Neural cell (in vitro differentiated cells): ENCODE results near the gene DNAH8. TPM values are rescaled to one million over a fixed set of nuclear protein-coding genes. Genes with fewer than 3 reads are reported as not detected.

Source experiments
- H2AFZ ChIP-seq: fragments of 200-600, 300-800 bp; sonication (generic), shearing (Covaris generic); 2 replicates; pipeline ENCODE4 v1.6.0; 2014; ENCODE audit warnings: low read depth, mild to moderate bottlenecking, antibody characterized with exemption, low read length, moderate library complexity
- H3F3A ChIP-seq: fragments of 200-600 bp; shearing (Covaris generic); 2 replicates; pipeline ENCODE4 v1.6.1; 2016; ENCODE audit warnings: mild to moderate bottlenecking, moderate library complexity, mixed read lengths, antibody characterized with exemption, low read length; ENCODE audit not compliant: insufficient read depth, poor library complexity, severe bottlenecking
- H3K27ac ChIP-seq: fragments of 200-600, 300-800 bp; sonication (generic), shearing (Covaris generic); 2 replicates; pipeline ENCODE4 v1.5.1; 2014; ENCODE audit warnings: mild to moderate bottlenecking, low read length, moderate library complexity
- H3K27me3 ChIP-seq: fragments of 300-800, 200-600 bp; sonication (generic), shearing (Covaris generic); 2 replicates; pipeline ENCODE4 v1.6.0; 2014; ENCODE audit warnings: mild to moderate bottlenecking, low read depth, low read length, moderate library complexity; ENCODE audit not compliant: insufficient read depth
- H3K36me3 ChIP-seq: fragments of 300-800, 200-600 bp; sonication (generic), shearing (Covaris generic); 2 replicates; pipeline ENCODE4 v1.5.1; 2014; ENCODE audit warnings: mild to moderate bottlenecking, antibody characterized with exemption, low read length, moderate library complexity; ENCODE audit not compliant: insufficient read depth
- H3K4me2 ChIP-seq: fragments of 300-800, 200-600 bp; sonication (generic), shearing (Covaris generic); 2 replicates; pipeline ENCODE4 v1.6.0; 2014; ENCODE audit warnings: mild to moderate bottlenecking, low read length
- H3K4me3 ChIP-seq: fragments of 300-800, 200-600 bp; sonication (generic), shearing (Covaris generic); 2 replicates; pipeline ENCODE4 v1.5.1; 2014; ENCODE audit warnings: mild to moderate bottlenecking, low read length, moderate library complexity
- H3K79me2 ChIP-seq: fragments of 200-600 bp; shearing (Covaris generic); replicated peaks from 2 replicates; pipeline ENCODE4 v1.6.0; 2014; ENCODE audit warnings: mild to moderate bottlenecking, low read length, moderate library complexity; ENCODE audit not compliant: insufficient read depth
- H3K9ac ChIP-seq: fragments of 300-800, 200-600 bp; sonication (generic), shearing (Covaris generic); 2 replicates; pipeline ENCODE4 v1.6.1; 2016; ENCODE audit warnings: mild to moderate bottlenecking, low read length, mixed read lengths
- H3K9me2 ChIP-seq: fragments of 200-600 bp; shearing (Covaris generic); 2 replicates; pipeline ENCODE4 v1.6.1; 2016; ENCODE audit warnings: mild to moderate bottlenecking, low read length, mixed read lengths; ENCODE audit not compliant: insufficient read depth
- H3K9me3 ChIP-seq: fragments of 200-600, 300-800 bp; sonication (generic), shearing (Covaris generic); 2 replicates; pipeline ENCODE4 v1.6.1; 2016; ENCODE audit warnings: mild to moderate bottlenecking, mixed run types, low read length, moderate library complexity, mixed read lengths
- H4K20me1 ChIP-seq: fragments of 200-600 bp; shearing (Covaris generic); 2 replicates; pipeline ENCODE4 v1.6.1; 2016; ENCODE audit warnings: mild to moderate bottlenecking, mixed run types; ENCODE audit not compliant: insufficient read depth
- EP300 ChIP-seq: fragments of 450-650 bp; conservative IDR thresholded peaks from 2 replicates; pipeline ENCODE4 v1.6.1; 2014; ENCODE audit warnings: antibody characterized with exemption, mild to moderate bottlenecking, moderate library complexity; ENCODE audit not compliant: poor library complexity, severe bottlenecking
- EZH2 ChIP-seq: fragments of 200-600, 300-800 bp; shearing (Covaris generic), sonication (generic); IDR thresholded peaks from 2 replicates; pipeline ENCODE4 v1.6.1; 2014; ENCODE audit warnings: antibody characterized with exemption, low read length, borderline replicate concordance, mild to moderate bottlenecking; ENCODE audit not compliant: insufficient read depth, poor library complexity, severe bottlenecking
- MXI1 ChIP-seq: fragments of 450-650 bp; conservative IDR thresholded peaks from 2 replicates; pipeline ENCODE4 v1.6.1; 2014; ENCODE audit warnings: antibody characterized with exemption, mild to moderate bottlenecking; ENCODE audit not compliant: poor library complexity, severe bottlenecking
- POLR2AphosphoS5 ChIP-seq: IDR thresholded peaks from 2 replicates; pipeline ENCODE4 v1.6.1; 2012
- RAD21 ChIP-seq: fragments of 450-650 bp; conservative IDR thresholded peaks from 2 replicates; pipeline ENCODE4 v1.6.1; 2014; ENCODE audit warnings: antibody characterized with exemption, mild to moderate bottlenecking, moderate library complexity
- REST ChIP-seq: IDR thresholded peaks from 2 replicates; pipeline ENCODE4 v1.6.1; 2012; ENCODE audit warnings: borderline replicate concordance
- SMC3 ChIP-seq: fragments of 450-650 bp; conservative IDR thresholded peaks from 2 replicates; pipeline ENCODE4 v1.6.1; 2014; ENCODE audit warnings: antibody characterized with exemption, mild to moderate bottlenecking, moderate library complexity; ENCODE audit not compliant: poor library complexity
- TAF1 ChIP-seq: IDR thresholded peaks from 2 replicates; pipeline ENCODE4 v1.6.1; 2012; ENCODE audit warnings: low read depth
- polyA plus RNA-seq: library from polyadenylated mRNA; depleted of rRNA; stranded (reverse); fragments of >200 nt; gene quantifications from 2 replicates; pipeline ENCODE4 v1.2.3, GENCODE V29; 2014
- TF ChIP-seq, protein P1 (sequence below): fragments of 450-650 bp; IDR thresholded peaks from 2 replicates; pipeline ENCODE4 v1.5.1; 2014; ENCODE audit warnings: antibody characterized with exemption, mild to moderate bottlenecking, moderate library complexity; ENCODE audit not compliant: poor library complexity, severe bottlenecking

DNAH8 gene
- polyA plus RNA-seq, 1 donor from 2014 or later = 0.07 TPM

- TF ChIP-seq RAD21 (no peak), TAF1 (no peak), EP300 (no peak)
- TF ChIP-seq, protein P1, sequence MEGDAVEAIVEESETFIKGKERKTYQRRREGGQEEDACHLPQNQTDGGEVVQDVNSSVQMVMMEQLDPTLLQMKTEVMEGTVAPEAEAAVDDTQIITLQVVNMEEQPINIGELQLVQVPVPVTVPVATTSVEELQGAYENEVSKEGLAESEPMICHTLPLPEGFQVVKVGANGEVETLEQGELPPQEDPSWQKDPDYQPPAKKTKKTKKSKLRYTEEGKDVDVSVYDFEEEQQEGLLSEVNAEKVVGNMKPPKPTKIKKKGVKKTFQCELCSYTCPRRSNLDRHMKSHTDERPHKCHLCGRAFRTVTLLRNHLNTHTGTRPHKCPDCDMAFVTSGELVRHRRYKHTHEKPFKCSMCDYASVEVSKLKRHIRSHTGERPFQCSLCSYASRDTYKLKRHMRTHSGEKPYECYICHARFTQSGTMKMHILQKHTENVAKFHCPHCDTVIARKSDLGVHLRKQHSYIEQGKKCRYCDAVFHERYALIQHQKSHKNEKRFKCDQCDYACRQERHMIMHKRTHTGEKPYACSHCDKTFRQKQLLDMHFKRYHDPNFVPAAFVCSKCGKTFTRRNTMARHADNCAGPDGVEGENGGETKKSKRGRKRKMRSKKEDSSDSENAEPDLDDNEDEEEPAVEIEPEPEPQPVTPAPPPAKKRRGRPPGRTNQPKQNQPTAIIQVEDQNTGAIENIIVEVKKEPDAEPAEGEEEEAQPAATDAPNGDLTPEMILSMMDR = no peak
- H3K4me2 ChIP-seq = no peak overlapping the region
- no peak overlapping the region for H2AFZ ChIP-seq
- no peaks in the 10 kb centered on the region for H3K9me3 ChIP-seq
- H3F3A ChIP-seq = no peaks in the 10 kb centered on the region
- H3K36me3 ChIP-seq = no peaks in the 10 kb centered on the region
- H3K9me2 ChIP-seq = no peaks in the 10 kb centered on the region
- H4K20me1 ChIP-seq = no peaks in the 10 kb centered on the region
- no peak overlapping the region for H3K27ac ChIP-seq
- no peaks in the 10 kb centered on the region for H3K79me2 ChIP-seq
- no peaks in the 10 kb centered on the region for H3K27me3 ChIP-seq
- no peak overlapping the region for H3K9ac ChIP-seq
- H3K4me3 ChIP-seq = no peak overlapping the region
These were observed 260.5 kb downstream of the DNAH8 start for GRCh38 chr6:38975621-38976049.

DNA sequence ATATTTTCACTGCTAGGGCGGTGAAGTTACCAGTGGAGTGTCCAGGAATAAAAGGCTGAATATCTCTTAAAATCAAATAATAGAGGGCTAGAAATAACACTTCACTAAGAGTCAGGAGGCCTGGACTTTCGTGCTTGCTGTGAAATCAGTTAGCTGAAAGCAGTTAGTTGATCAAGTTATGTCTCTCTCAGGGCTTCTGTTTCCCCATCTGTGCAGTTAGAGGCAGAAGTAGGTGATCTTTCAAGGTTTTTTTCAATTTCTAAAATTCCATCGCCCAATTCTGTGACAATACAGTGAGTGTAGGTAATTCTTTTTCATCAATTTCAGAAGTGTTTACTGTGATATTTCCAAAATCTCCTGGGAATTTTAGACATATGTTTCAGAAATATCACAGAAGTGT, 260.9 kb downstream of the DNAH8 start:
- H3K9ac ChIP-seq = no peak overlapping the region
- H3K36me3 ChIP-seq = no peaks in the 10 kb centered on the region
- no peaks in the 10 kb centered on the region for H3K79me2 ChIP-seq
- H3K4me2 ChIP-seq = no peak overlapping the region
- H3K27ac ChIP-seq = no peak overlapping the region
- H3K27me3 ChIP-seq = no peaks in the 10 kb centered on the region
- H3K4me3 ChIP-seq = no peak overlapping the region
- H4K20me1 ChIP-seq = no peaks in the 10 kb centered on the region
- H3K9me3 ChIP-seq = no peaks in the 10 kb centered on the region
- no peaks in the 10 kb centered on the region for H3K9me2 ChIP-seq
- H2AFZ ChIP-seq = no peak overlapping the region
- no peaks in the 10 kb centered on the region for H3F3A ChIP-seq
- no peak for TF ChIP-seq EZH2
- TF ChIP-seq REST = no peak
- no peak for TF ChIP-seq EP300
- TF ChIP-seq MXI1 = no peak
- TF ChIP-seq TAF1 = no peak

GRCh38 chr6:38976801-38977500, 261.8 kb downstream of the DNAH8 start:
- Histone ChIP-seq H3K9ac (no peak overlapping the region), H3K9me3 (no peaks in the 10 kb centered on the region), H3K9me2 (no peaks in the 10 kb centered on the region), H3F3A (no peaks in the 10 kb centered on the region), H3K4me3 (no peak overlapping the region), H4K20me1 (no peaks in the 10 kb centered on the region), H3K27me3 (no peaks in the 10 kb centered on the region), H2AFZ (no peak overlapping the region), H3K79me2 (no peaks in the 10 kb centered on the region), H3K36me3 (no peaks in the 10 kb centered on the region), H3K27ac (no peak overlapping the region), H3K4me2 (no peak overlapping the region)
- TF ChIP-seq EZH2 (no peak), POLR2AphosphoS5 (no peak), MXI1 (no peak), RAD21 (no peak), TAF1 (no peak), REST (no peak), SMC3 (no peak), EP300 (no peak)
- TF ChIP-seq, protein P1 = no peak
